Liver (tissue), 9 donors: Measurements from ENCODE around the gene SIK3. TPM values are rescaled to one million over a fixed set of nuclear protein-coding genes. Genes with fewer than 3 reads are reported as not detected.
A peak's percentile ranks its signal among the peaks of the same experiment; 100 is the strongest.

ENCODE experiments used
- DNase-seq: peaks from one replicate; pipeline ENCODE4 v3.0.0-alpha.2; 2017; ENCODE audit warnings: low spot score
- H3K27ac ChIP-seq, 2 donors: one replicate each; pipeline ENCODE4 v1.7.0; 2013; ENCODE audit warnings: inconsistent platforms in 2 of 2, low read length in 2 of 2, control low read depth in 1 of 2, low read depth in 1 of 2, mild to moderate bottlenecking in 1 of 2
- H3K27me3 ChIP-seq, 4 donors: one replicate each; pipeline versions ENCODE4 v1.6.1 to v1.7.0; 2013; ENCODE audit warnings: low read length in 3 of 4, inconsistent platforms in 1 of 4, mild to moderate bottlenecking in 1 of 4, moderate library complexity in 1 of 4; ENCODE audit not compliant: control insufficient read depth in 4 of 4, insufficient read depth in 4 of 4
- H3K36me3 ChIP-seq, 4 donors: one replicate each; pipeline versions ENCODE4 v1.6.1 to v1.7.0; 2013; ENCODE audit warnings: low read length in 3 of 4, mild to moderate bottlenecking in 3 of 4, low read depth in 1 of 4, moderate library complexity in 1 of 4; ENCODE audit not compliant: control insufficient read depth in 4 of 4, insufficient read depth in 3 of 4
- H3K4me1 ChIP-seq, 4 donors: one replicate each; pipeline versions ENCODE4 v1.6.1 to v1.7.0; 2013; ENCODE audit warnings: low read length in 3 of 4, mild to moderate bottlenecking in 3 of 4, moderate library complexity in 1 of 4; ENCODE audit not compliant: control insufficient read depth in 4 of 4, insufficient read depth in 4 of 4
- H3K4me3 ChIP-seq, 3 donors: one replicate each; pipeline versions ENCODE4 v1.6.1 to v1.7.0; 2013; ENCODE audit warnings: low read length in 3 of 3, control low read depth in 1 of 3, low read depth in 1 of 3, mild to moderate bottlenecking in 1 of 3
- H3K9ac ChIP-seq, 2 donors: one replicate each; pipeline ENCODE4 v1.7.0; 2013; ENCODE audit warnings: low read length in 2 of 2, mild to moderate bottlenecking in 2 of 2, moderate library complexity in 2 of 2, control low read depth in 1 of 2, low read depth in 1 of 2
- H3K9me3 ChIP-seq, 4 donors: one replicate each; pipeline versions ENCODE4 v1.6.1 to v1.7.0; 2013; ENCODE audit warnings: low read length in 3 of 4; ENCODE audit not compliant: control insufficient read depth in 4 of 4
- EGR1 ChIP-seq, 2 donors: IDR thresholded peaks; 2 replicates each; pipeline ENCODE4 v1.6.1; 2016 to 2018; ENCODE audit warnings: antibody characterized with exemption in 2 of 2, low read depth in 2 of 2
- FOXA1 ChIP-seq: IDR thresholded peaks from 2 replicates; pipeline ENCODE4 v1.6.1; 2016; ENCODE audit warnings: antibody characterized with exemption
- FOXA2 ChIP-seq: IDR thresholded peaks from 2 replicates; pipeline ENCODE4 v1.6.1; 2016; ENCODE audit warnings: antibody characterized with exemption
- GABPA ChIP-seq, 2 donors: IDR thresholded peaks in 1 of 2; conservative IDR thresholded peaks in 1 of 2; 2 replicates each; pipeline ENCODE4 v1.6.1; 2016; ENCODE audit warnings: antibody characterized with exemption in 2 of 2, mild to moderate bottlenecking in 1 of 2, moderate library complexity in 1 of 2
- HNF4A ChIP-seq, 2 donors: conservative IDR thresholded peaks; 2 replicates each; pipeline ENCODE4 v1.6.1; 2016; ENCODE audit warnings: antibody characterized with exemption in 2 of 2, mild to moderate bottlenecking in 2 of 2
- HNF4G ChIP-seq: IDR thresholded peaks from 2 replicates; pipeline ENCODE4 v1.6.1; 2016; ENCODE audit warnings: antibody characterized with exemption
- JUND ChIP-seq, 2 donors: IDR thresholded peaks; 2 replicates each; pipeline ENCODE4 v1.6.1; 2016; ENCODE audit warnings: antibody characterized with exemption in 2 of 2
- MAX ChIP-seq: IDR thresholded peaks from 2 replicates; pipeline ENCODE4 v1.6.1; 2016; ENCODE audit warnings: antibody characterized with exemption
- NR2F2 ChIP-seq: IDR thresholded peaks from 2 replicates; pipeline ENCODE4 v1.6.1; 2016; ENCODE audit warnings: antibody characterized with exemption
- RAD21 ChIP-seq, 2 donors: IDR thresholded peaks; 2 replicates each; pipeline ENCODE4 v1.6.1; 2016; ENCODE audit warnings: antibody characterized with exemption in 2 of 2, mild to moderate bottlenecking in 2 of 2
- RXRA ChIP-seq, 2 donors: IDR thresholded peaks; 2 replicates each; pipeline ENCODE4 v1.6.1; 2017 to 2018; ENCODE audit warnings: antibody characterized with exemption in 2 of 2, mild to moderate bottlenecking in 1 of 2
- SP1 ChIP-seq: IDR thresholded peaks from 2 replicates; pipeline ENCODE4 v1.6.1; 2018; ENCODE audit warnings: antibody characterized with exemption, mild to moderate bottlenecking
- TAF1 ChIP-seq: conservative IDR thresholded peaks from 2 replicates; pipeline ENCODE4 v1.6.1; 2016; ENCODE audit warnings: antibody characterized with exemption, mild to moderate bottlenecking
- YY1 ChIP-seq: IDR thresholded peaks from 2 replicates; pipeline ENCODE4 v1.6.1; 2016; ENCODE audit warnings: antibody characterized with exemption, mild to moderate bottlenecking
- ZBTB33 ChIP-seq: IDR thresholded peaks from 2 replicates; pipeline ENCODE4 v1.6.1; 2016; ENCODE audit warnings: antibody characterized with exemption
- WGBS: extraction: QIAGEN DNeasy Blood & Tissue Kit; methylation state at CpG from one replicate; pipeline ENCODE4 v1.1.7; 2013; 5-methylcytosine and 5-hydroxymethylcytosine counted together
- polyA plus RNA-seq, 2 donors: library from polyadenylated mRNA; stranded (reverse) in 1 of 2; unstranded in 1 of 2; fragments of 200-250 nt in 1 of 2; fragments of >200 nt in 1 of 2; fragmentation: Nextera tagmentation in 1 of 2; extraction: Ambion mirVana in 1 of 2; gene quantifications; one replicate each; pipeline versions ENCODE4 v1.2.1 to v1.2.3, GENCODE V29; 2013 to 2015
- total RNA-seq, 2 donors: library from RNA; depleted of rRNA; stranded (reverse); fragments of >200 nt; gene quantifications; one replicate each; pipeline ENCODE4 v1.2.3, GENCODE V29; 2014
- TF ChIP-seq, protein P1 (sequence below): IDR thresholded peaks from 2 replicates; pipeline ENCODE4 v1.6.1; 2016; ENCODE audit warnings: antibody characterized with exemption, mild to moderate bottlenecking
- TF ChIP-seq, protein P2 (sequence below): IDR thresholded peaks from 2 replicates; pipeline ENCODE4 v1.6.1; 2016; ENCODE audit warnings: antibody characterized with exemption
- TF ChIP-seq, protein P3 (sequence below): fragments of 150-350 bp; IDR thresholded peaks from 2 replicates; pipeline ENCODE4 v1.5.1; 2017; ENCODE audit warnings: improper control_type of control experiment, low read depth, low read length; ENCODE audit not compliant: missing input control
- donor health status: healthy.
- donor health status: healthy.
- donor health status: healthy.
- donor health status: healthy.
- donor health status: healthy.

Gene SIK3
- total and polyA plus RNA-seq, 4 donors: 6.9 to 52.4 (median 14.4) TPM

- TF ChIP-seq FOXA2: peak; percentile 10
- TF ChIP-seq ZBTB33: no peak
- TF ChIP-seq RAD21 (IDR thresholded peaks at IDR 0.05): no peak
- TF ChIP-seq FOXA1: no peak
- TF ChIP-seq, protein P1, sequence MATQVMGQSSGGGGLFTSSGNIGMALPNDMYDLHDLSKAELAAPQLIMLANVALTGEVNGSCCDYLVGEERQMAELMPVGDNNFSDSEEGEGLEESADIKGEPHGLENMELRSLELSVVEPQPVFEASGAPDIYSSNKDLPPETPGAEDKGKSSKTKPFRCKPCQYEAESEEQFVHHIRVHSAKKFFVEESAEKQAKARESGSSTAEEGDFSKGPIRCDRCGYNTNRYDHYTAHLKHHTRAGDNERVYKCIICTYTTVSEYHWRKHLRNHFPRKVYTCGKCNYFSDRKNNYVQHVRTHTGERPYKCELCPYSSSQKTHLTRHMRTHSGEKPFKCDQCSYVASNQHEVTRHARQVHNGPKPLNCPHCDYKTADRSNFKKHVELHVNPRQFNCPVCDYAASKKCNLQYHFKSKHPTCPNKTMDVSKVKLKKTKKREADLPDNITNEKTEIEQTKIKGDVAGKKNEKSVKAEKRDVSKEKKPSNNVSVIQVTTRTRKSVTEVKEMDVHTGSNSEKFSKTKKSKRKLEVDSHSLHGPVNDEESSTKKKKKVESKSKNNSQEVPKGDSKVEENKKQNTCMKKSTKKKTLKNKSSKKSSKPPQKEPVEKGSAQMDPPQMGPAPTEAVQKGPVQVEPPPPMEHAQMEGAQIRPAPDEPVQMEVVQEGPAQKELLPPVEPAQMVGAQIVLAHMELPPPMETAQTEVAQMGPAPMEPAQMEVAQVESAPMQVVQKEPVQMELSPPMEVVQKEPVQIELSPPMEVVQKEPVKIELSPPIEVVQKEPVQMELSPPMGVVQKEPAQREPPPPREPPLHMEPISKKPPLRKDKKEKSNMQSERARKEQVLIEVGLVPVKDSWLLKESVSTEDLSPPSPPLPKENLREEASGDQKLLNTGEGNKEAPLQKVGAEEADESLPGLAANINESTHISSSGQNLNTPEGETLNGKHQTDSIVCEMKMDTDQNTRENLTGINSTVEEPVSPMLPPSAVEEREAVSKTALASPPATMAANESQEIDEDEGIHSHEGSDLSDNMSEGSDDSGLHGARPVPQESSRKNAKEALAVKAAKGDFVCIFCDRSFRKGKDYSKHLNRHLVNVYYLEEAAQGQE: no peak
- no peak for TF ChIP-seq NR2F2
- TF ChIP-seq JUND (IDR thresholded peaks at IDR 0.05): peak in 1 of 2 donors; percentile 83
- TF ChIP-seq GABPA (IDR thresholded peaks at IDR 0.05 in 1 of 2, conservative IDR thresholded peaks at IDR 0.05 in 1 of 2): no peak
- TF ChIP-seq, protein P2, sequence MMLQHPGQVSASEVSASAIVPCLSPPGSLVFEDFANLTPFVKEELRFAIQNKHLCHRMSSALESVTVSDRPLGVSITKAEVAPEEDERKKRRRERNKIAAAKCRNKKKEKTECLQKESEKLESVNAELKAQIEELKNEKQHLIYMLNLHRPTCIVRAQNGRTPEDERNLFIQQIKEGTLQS: no peak
- TF ChIP-seq TAF1: no peak
- TF ChIP-seq RXRA (IDR thresholded peaks at IDR 0.05): peak; percentile 59 to 84
- TF ChIP-seq EGR1 (IDR thresholded peaks at IDR 0.05; ENCODE audit: low read depth in 2 of 2): no peak
- TF ChIP-seq HNF4A (conservative IDR thresholded peaks at IDR 0.05): peak; percentile 70 to 91
- no peak for TF ChIP-seq HNF4G
- TF ChIP-seq MAX: no peak
- peak; percentile 5 for TF ChIP-seq SP1
- TF ChIP-seq, protein P3, sequence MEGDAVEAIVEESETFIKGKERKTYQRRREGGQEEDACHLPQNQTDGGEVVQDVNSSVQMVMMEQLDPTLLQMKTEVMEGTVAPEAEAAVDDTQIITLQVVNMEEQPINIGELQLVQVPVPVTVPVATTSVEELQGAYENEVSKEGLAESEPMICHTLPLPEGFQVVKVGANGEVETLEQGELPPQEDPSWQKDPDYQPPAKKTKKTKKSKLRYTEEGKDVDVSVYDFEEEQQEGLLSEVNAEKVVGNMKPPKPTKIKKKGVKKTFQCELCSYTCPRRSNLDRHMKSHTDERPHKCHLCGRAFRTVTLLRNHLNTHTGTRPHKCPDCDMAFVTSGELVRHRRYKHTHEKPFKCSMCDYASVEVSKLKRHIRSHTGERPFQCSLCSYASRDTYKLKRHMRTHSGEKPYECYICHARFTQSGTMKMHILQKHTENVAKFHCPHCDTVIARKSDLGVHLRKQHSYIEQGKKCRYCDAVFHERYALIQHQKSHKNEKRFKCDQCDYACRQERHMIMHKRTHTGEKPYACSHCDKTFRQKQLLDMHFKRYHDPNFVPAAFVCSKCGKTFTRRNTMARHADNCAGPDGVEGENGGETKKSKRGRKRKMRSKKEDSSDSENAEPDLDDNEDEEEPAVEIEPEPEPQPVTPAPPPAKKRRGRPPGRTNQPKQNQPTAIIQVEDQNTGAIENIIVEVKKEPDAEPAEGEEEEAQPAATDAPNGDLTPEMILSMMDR: no peak
- TF ChIP-seq YY1: no peak
- Histone ChIP-seq H3K4me1 (peaks cover 25 to 52% (median 34%) of the 10 kb centered on the region in 4 donors), H3K9ac (peak overlapping the region in 1 of 2 donors; percentile 38), H3K4me3 (peak overlapping the region in 1 of 3 donors; percentile 1), H3K9me3 (no peaks in the 10 kb centered on the region), H3K36me3 (no peaks in the 10 kb centered on the region), H3K27me3 (no peaks in the 10 kb centered on the region), H3K27ac (peak overlapping the region; percentile 83 to 88)
- no peak for DNase-seq
- WGBS: 38% methylated on average over 22 of the region's 22 CpGs
Observed at GRCh38 chr11:116825854-116826750, 272.1 kb downstream of the SIK3 start.
